Effector CD4-positive, alpha-beta T cell (primary cell): ENCODE data around the gene DDN.

Experiments used
- DNase-seq: peaks from one replicate; pipeline ENCODE4 v3.0.0-alpha.2; 2020

The DDN gene

GRCh38 chr12:48980953-48981756, 18.0 kb downstream of the DDN start:
- DNase-seq, result peak; percentile 47

DNA sequence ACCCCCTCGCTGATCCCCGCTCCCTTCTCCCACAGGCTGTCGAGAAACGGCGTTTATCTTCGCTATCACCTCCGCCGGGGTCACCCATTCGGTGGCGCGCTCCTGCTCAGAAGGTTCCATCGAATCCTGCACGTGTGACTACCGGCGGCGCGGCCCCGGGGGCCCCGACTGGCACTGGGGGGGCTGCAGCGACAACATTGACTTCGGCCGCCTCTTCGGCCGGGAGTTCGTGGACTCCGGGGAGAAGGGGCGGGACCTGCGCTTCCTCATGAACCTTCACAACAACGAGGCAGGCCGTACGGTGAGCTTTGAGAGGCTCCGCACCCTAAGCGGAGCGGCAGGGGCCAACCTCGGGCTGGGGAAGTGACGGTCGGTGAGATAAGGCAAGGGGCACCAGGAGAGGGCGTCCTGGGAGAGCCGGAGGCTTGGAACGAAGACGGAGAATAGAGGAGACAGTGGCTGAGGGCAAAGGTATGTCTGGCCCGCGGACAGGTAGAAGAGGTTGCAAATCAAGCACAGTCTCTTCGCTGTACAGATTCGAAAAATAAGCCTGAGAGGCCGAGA, 18.7 kb downstream of the DDN start:
- peak; percentile 14 for DNase-seq

DNA sequence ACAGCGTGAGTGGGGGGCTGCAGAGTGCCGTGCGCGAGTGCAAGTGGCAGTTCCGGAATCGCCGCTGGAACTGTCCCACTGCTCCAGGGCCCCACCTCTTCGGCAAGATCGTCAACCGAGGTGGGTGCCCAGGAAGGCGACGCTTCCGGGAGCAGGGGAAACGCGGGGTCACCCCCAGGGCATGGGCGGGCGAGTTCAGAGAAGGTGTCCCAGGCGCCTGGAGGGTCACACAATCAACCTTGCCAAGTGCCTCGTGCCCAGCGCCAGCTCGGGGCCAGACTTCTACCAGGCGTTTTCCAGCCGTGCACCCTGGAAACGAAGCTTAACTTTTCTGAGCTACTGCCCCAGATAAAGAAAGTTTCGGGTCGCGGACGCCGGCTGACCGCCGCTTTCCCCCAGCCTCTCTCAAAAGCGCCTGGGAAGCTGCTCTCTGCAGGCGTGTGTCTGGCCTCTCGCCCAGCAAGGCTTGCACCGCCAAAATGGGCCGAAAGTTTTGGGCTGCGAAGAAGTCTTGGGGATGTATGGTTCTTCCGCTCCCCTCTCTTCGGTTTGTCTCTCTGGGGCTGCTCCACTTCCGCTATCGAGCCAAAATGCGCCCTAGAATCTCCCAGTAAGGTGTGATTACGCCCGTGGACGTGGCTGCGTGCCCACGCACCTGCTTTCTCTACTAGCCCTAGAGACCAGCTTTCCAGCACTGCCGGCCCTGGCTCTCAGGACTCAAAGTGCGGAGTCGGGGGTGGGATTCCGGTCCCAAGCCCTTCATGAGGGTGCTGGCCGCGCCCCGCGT, 19.4 kb downstream of the DDN start:
- peak; percentile 25 for DNase-seq

DNA sequence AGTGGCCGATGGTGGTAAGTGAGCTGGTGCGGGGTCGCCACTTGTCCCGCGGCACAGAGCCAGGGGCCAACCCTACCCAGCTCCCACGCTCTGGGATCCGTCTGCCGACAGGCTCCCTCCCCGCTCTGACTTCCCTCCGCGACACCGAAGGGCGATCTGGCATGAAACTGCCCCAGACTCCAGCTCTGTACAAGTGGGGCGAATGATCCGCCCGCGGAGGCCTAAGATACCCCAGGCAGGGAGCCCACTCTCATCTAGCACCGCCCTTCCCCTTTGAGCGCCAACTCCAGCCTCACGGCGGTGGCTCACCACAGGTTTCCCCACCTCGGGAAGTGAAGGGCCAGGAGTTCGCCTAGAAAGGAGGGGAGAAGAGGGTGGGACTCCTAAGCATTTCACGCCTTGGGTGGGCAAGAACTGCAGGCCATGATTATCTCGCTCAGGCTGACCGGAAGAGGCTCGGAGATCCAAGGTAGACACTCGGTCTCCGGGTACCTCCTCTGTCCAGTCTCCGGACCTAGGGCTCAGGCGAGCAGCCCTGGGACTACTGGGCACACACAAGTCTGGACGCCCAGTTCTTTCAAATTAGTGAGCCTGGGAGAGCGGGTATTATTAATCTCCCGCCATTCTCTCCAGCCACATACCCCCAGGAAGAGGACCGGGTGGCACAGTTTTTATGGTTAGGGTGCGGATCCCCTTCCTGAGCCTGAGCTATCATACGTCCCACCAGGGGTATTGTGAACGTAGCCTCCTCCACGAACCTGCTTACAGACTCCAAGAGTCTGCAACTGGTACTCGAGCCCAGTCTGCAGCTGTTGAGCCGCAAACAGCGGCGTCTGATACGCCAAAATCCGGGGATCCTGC, 20.2 kb downstream of the DDN start:
- no peak for DNase-seq

GRCh38 chr12:48978291-48978740, 20.9 kb downstream of the DDN start, which contains the start of gene WNT1:
Gene WNT1 (plus strand): TSS chr12:48978322. CDS start chr12:48978651, 329 bp downstream.
- no peak for DNase-seq

- DNase-seq, result peak; percentile 80
Measured at GRCh38 chr12:48977290-48978281, 21.6 kb downstream of the DDN start.

DNA sequence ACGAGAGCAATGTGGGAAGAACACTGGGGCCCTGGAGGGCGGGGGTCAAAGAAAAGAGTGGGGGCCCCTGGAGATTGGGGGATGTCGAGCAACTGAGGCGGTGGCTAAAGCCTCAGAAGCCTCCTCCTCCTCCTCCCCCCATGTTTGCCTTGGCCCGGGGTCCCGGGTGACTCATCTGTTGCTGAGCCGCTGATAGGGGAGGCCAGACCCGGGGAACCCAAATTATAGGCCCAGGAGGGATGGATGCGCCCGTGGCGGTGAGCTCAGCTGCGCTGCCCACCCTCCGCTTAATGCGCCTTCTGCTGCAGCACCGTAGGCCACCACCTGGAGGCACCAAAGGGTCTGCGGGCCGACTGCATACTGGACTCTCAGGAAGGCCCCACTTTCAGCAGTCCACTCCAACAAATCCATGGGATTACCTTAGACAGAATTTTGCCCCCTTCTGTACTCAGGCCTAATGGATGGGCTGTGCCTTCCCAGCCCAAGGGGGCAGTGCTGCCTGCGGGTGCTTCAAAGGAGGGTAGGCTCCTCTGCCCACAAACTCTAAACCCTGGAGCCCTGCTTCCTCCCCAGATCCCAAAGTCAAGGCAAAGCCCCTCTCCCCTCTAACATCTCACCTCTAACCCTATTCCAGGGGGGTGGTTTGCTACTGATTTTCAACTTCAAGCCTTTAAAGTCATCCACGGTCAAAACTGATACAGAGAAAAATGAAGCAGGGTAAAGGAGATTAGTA, 25.1 kb downstream of the DDN start:
- DNase-seq, result peak; percentile 29

GRCh38 chr12:48973531-48973930, 25.6 kb downstream of the DDN start:
- no peak for DNase-seq

DNA sequence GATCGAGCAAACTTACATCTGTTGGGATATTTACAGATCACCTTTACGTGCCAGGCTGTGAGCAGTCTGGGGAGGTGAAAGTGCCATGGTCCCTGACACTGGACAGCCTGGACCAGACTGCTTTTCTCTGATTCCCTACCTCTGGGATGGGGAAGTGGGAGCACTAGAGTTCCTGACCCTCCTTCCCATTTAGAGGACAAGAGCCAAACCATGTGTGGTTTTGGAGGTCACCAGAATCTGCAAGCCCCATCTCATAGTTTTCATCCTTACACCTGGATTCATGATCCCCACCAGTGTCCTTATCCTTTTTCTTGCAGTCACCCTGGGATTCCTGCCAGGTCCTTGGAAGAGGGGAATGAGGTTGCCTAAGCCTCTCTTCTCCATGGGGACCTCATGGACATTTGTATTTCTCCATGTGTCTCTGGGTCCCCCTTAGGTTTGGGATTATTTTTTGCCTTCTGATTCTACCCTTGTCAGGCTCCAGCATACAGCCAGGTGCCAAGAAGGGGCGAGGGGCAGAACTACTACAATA, 26.2 kb downstream of the DDN start:
- DNase-seq, result no peak

- no peak for DNase-seq
Measured at GRCh38 chr12:48972213-48972951, 26.8 kb downstream of the DDN start.

- DNase-seq, result no peak
Measured at GRCh38 chr12:48970702-48971334, 28.4 kb downstream of the DDN start.

GRCh38 chr12:48969833-48970701, 29.1 kb downstream of the DDN start:
- DNase-seq, result peak; percentile 23

GRCh38 chr12:48969160-48969771, 29.9 kb downstream of the DDN start:
- no peak for DNase-seq

DNA sequence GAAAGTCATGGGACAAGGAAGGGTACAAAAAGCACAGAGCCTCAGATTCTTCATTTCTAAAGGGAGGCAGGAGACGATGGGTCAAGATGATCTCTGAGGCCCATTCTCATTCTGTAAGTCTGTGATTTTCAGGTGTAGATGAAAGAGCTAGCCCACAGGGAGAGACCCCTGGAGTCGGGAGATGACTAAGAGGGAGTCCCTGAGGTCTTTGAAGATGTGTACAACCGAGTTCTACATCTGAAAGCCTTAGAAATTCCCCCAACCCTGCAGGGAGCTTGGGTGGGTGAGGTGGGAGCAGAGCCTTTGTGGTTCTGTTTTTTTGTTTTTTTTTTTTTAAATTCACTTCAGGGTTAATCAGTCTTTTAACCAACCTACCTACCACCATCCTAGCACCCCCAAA, 30.7 kb downstream of the DDN start:
- DNase-seq, result no peak

GRCh38 chr12:48967991-48968390, 31.2 kb downstream of the DDN start:
- no peak for DNase-seq

- no peak for DNase-seq
Measured at GRCh38 chr12:48966177-48966895, 32.8 kb downstream of the DDN start.
